GM20431 (cell line): Measurements from ENCODE around the gene GRM4.

Experiments
- in situ Hi-C: fragments of 300-500 bp; cut with MseI, MboI; formaldehyde crosslinking; loops from one replicate; pipeline ENCODE4 v1.15.0; 2020; ENCODE audit warnings: low sequenced_read_pairs; ENCODE audit not compliant: unreplicated experiment

Gene GRM4

GRCh38 chr6:34158876-34159275 lies 13.0 kb upstream of the GRM4 start:
- in situ Hi-C loops = loop anchor here (10.0 kb wide), 2 partner anchors 104 to 394 kb away; no protein-coding TSS in a partner anchor

- in situ Hi-C loops = loop anchor here (10.0 kb wide), 2 partner anchors 103 to 393 kb away; no protein-coding TSS in a partner anchor
Measured at GRCh38 chr6:34157851-34158250, 12.0 kb upstream of the GRM4 start.

- in situ Hi-C loops = loop anchor here (10.0 kb wide), 2 partner anchors 103 to 393 kb away; no protein-coding TSS in a partner anchor
Measured at GRCh38 chr6:34157236-34157830, 11.4 kb upstream of the GRM4 start.

- in situ Hi-C loops = loop anchor here (10.0 kb wide), 2 partner anchors 101 to 391 kb away; no protein-coding TSS in a partner anchor
Measured at GRCh38 chr6:34155471-34156300, 9.8 kb upstream of the GRM4 start.

GRCh38 chr6:34154668-34155447 lies 9.0 kb upstream of the GRM4 start:
- in situ Hi-C loops = loop anchor here (10.0 kb wide), 2 partner anchors 100 to 390 kb away; no protein-coding TSS in a partner anchor

- in situ Hi-C loops = loop anchor here (10.0 kb wide), 2 partner anchors 98 to 388 kb away; no protein-coding TSS in a partner anchor
Measured at GRCh38 chr6:34152806-34153520, 7.1 kb upstream of the GRM4 start.

GRCh38 chr6:34152042-34152524 lies 6.2 kb upstream of the GRM4 start:
- in situ Hi-C loops = loop anchor here (10.0 kb wide), 2 partner anchors 97 to 387 kb away; no protein-coding TSS in a partner anchor

- in situ Hi-C loops = loop anchor here (10.0 kb wide), 2 partner anchors 97 to 387 kb away; no protein-coding TSS in a partner anchor
Measured at GRCh38 chr6:34151321-34152041, 5.6 kb upstream of the GRM4 start.

- in situ Hi-C loops = loop anchor here (10.0 kb wide), 2 partner anchors 96 to 386 kb away; no protein-coding TSS in a partner anchor
Measured at GRCh38 chr6:34150766-34151165, 4.9 kb upstream of the GRM4 start.

- in situ Hi-C loops = loop anchor here (10.0 kb wide), 2 partner anchors 95 to 385 kb away; no protein-coding TSS in a partner anchor
Measured at GRCh38 chr6:34149831-34150400, 4.0 kb upstream of the GRM4 start.

GRCh38 chr6:34149452-34149810 lies 3.5 kb upstream of the GRM4 start:
- in situ Hi-C loops = no loop called here

- in situ Hi-C loops = no loop called here
Measured at GRCh38 chr6:34148631-34149451, 3.0 kb upstream of the GRM4 start.

GRCh38 chr6:34147906-34148630 lies 2.2 kb upstream of the GRM4 start:
- in situ Hi-C loops = no loop called here

GRCh38 chr6:34146801-34147592 lies 1.1 kb upstream of the GRM4 start:
- in situ Hi-C loops = no loop called here

- in situ Hi-C loops = no loop called here
Measured at GRCh38 chr6:34145161-34146020, 496 bp downstream of the GRM4 start.
